ENCODE results near the gene AMZ1. TPM values are rescaled to one million over a fixed set of nuclear protein-coding genes. Genes with fewer than 3 reads are reported as not detected.

Gene AMZ1
- total and polyA plus RNA-seq, 9 donors = 0.04 to 0.23 (median 0.16) TPM

- Histone ChIP-seq H3K9me3 (replicated peaks; ENCODE audit: control insufficient read depth, low read depth, low read length) (no peaks in the 10 kb centered on the region), H3K27me3 (ENCODE audit: control insufficient read depth, insufficient read depth, low read length) (no peaks in the 10 kb centered on the region), H3K4me1 (ENCODE audit: control insufficient read depth, insufficient read depth, low read length) (no peaks in the 10 kb centered on the region), H3K36me3 (ENCODE audit: control insufficient read depth, insufficient read depth, low read length) (peaks cover 3% of the 10 kb centered on the region), H3K4me3 (ENCODE audit: low read length) (no peak overlapping the region), H3K27ac (ENCODE audit: low read length) (no peak overlapping the region)
- no peak for DNase-seq
- WGBS (ENCODE audit: insufficient coverage) = 100% methylated on average over 1 of the region's 5 CpGs
These were observed 62.0 kb downstream of the AMZ1 start for GRCh38 chr7:2750004-2750407.

- H3K4me3 ChIP-seq (ENCODE audit: low read length) = no peak overlapping the region
- no peak overlapping the region for H3K27ac ChIP-seq (ENCODE audit: low read length)
- H3K4me1 ChIP-seq (ENCODE audit: control insufficient read depth, insufficient read depth, low read length) = no peaks in the 10 kb centered on the region
- WGBS (ENCODE audit: insufficient coverage) = no CpG with 5 or more reads among the region's 5 CpGs
- peaks cover 3% of the 10 kb centered on the region for H3K36me3 ChIP-seq (ENCODE audit: control insufficient read depth, insufficient read depth, low read length)
- H3K9me3 ChIP-seq (replicated peaks; ENCODE audit: control insufficient read depth, low read depth, low read length) = no peaks in the 10 kb centered on the region
- DNase-seq = no peak
- no peaks in the 10 kb centered on the region for H3K27me3 ChIP-seq (ENCODE audit: control insufficient read depth, insufficient read depth, low read length)
These were observed 63.1 kb downstream of the AMZ1 start for GRCh38 chr7:2751086-2751485.

- no peak for DNase-seq
- Histone ChIP-seq H3K27me3 (ENCODE audit: control insufficient read depth, insufficient read depth, low read length) (no peaks in the 10 kb centered on the region), H3K4me1 (ENCODE audit: control insufficient read depth, insufficient read depth, low read length) (peaks cover 11% of the 10 kb centered on the region), H3K9me3 (replicated peaks; ENCODE audit: control insufficient read depth, low read depth, low read length) (no peaks in the 10 kb centered on the region), H3K36me3 (ENCODE audit: control insufficient read depth, insufficient read depth, low read length) (peaks cover 3% of the 10 kb centered on the region), H3K4me3 (ENCODE audit: low read length) (no peak overlapping the region), H3K27ac (ENCODE audit: low read length) (no peak overlapping the region)
- WGBS (ENCODE audit: insufficient coverage) = 89% methylated on average over 2 of the region's 3 CpGs
These were observed 65.1 kb downstream of the AMZ1 start for GRCh38 chr7:2753148-2753547.

- H3K27ac ChIP-seq (ENCODE audit: low read length) = no peak overlapping the region
- H3K9me3 ChIP-seq (replicated peaks; ENCODE audit: control insufficient read depth, low read depth, low read length) = no peaks in the 10 kb centered on the region
- H3K27me3 ChIP-seq (ENCODE audit: control insufficient read depth, insufficient read depth, low read length) = no peaks in the 10 kb centered on the region
- no peak for DNase-seq
- no peak overlapping the region for H3K4me3 ChIP-seq (ENCODE audit: low read length)
- 84% methylated on average over 4 of the region's 5 CpGs for WGBS (ENCODE audit: insufficient coverage)
- peaks cover 3% of the 10 kb centered on the region for H3K36me3 ChIP-seq (ENCODE audit: control insufficient read depth, insufficient read depth, low read length)
- H3K4me1 ChIP-seq (ENCODE audit: control insufficient read depth, insufficient read depth, low read length) = peaks cover 19% of the 10 kb centered on the region
These were observed 66.1 kb downstream of the AMZ1 start for GRCh38 chr7:2754086-2754485.

- Histone ChIP-seq H3K9me3 (replicated peaks; ENCODE audit: control insufficient read depth, low read depth, low read length) (no peaks in the 10 kb centered on the region), H3K27ac (ENCODE audit: low read length) (no peak overlapping the region), H3K4me3 (ENCODE audit: low read length) (no peak overlapping the region), H3K4me1 (ENCODE audit: control insufficient read depth, insufficient read depth, low read length) (peaks cover 28% of the 10 kb centered on the region), H3K27me3 (ENCODE audit: control insufficient read depth, insufficient read depth, low read length) (no peaks in the 10 kb centered on the region), H3K36me3 (ENCODE audit: control insufficient read depth, insufficient read depth, low read length) (peaks cover 3% of the 10 kb centered on the region)
- DNase-seq = no peak
- WGBS (ENCODE audit: insufficient coverage) = 92% methylated on average over 4 of the region's 10 CpGs
These were observed 66.9 kb downstream of the AMZ1 start for GRCh38 chr7:2754912-2755311.

- peaks cover 34% of the 10 kb centered on the region for H3K4me1 ChIP-seq (ENCODE audit: control insufficient read depth, insufficient read depth, low read length)
- H3K27ac ChIP-seq (ENCODE audit: low read length) = no peak overlapping the region
- H3K9me3 ChIP-seq (replicated peaks; ENCODE audit: control insufficient read depth, low read depth, low read length) = no peaks in the 10 kb centered on the region
These were observed 67.5 kb downstream of the AMZ1 start for GRCh38 chr7:2755531-2755930.

GRCh38 chr7:2757361-2757903 is 69.4 kb downstream of the AMZ1 start:
- H3K36me3 ChIP-seq (ENCODE audit: control insufficient read depth, insufficient read depth, low read length) = peaks cover 3% of the 10 kb centered on the region
- DNase-seq = peak; percentile 51
- WGBS (ENCODE audit: insufficient coverage) = 76% methylated on average over 8 of the region's 11 CpGs
- H3K4me1 ChIP-seq (ENCODE audit: control insufficient read depth, insufficient read depth, low read length) = peaks cover 52% of the 10 kb centered on the region
- no peaks in the 10 kb centered on the region for H3K9me3 ChIP-seq (replicated peaks; ENCODE audit: control insufficient read depth, low read depth, low read length)
- H3K27ac ChIP-seq (ENCODE audit: low read length) = peak overlapping the region; percentile 88
- no peak overlapping the region for H3K4me3 ChIP-seq (ENCODE audit: low read length)
- no peaks in the 10 kb centered on the region for H3K27me3 ChIP-seq (ENCODE audit: control insufficient read depth, insufficient read depth, low read length)

More at GRCh38 chr7:2755531-2755930, 67.5 kb downstream of the AMZ1 start:
- H3K36me3 ChIP-seq (ENCODE audit: control insufficient read depth, insufficient read depth, low read length) = peaks cover 3% of the 10 kb centered on the region
- no peak for DNase-seq
- no peaks in the 10 kb centered on the region for H3K27me3 ChIP-seq (ENCODE audit: control insufficient read depth, insufficient read depth, low read length)
- H3K4me3 ChIP-seq (ENCODE audit: low read length) = no peak overlapping the region

GRCh38 chr7:2757904-2758672 is 70.1 kb downstream of the AMZ1 start:
- Histone ChIP-seq H3K4me3 (ENCODE audit: low read length) (no peak overlapping the region), H3K27me3 (ENCODE audit: control insufficient read depth, insufficient read depth, low read length) (no peaks in the 10 kb centered on the region), H3K36me3 (ENCODE audit: control insufficient read depth, insufficient read depth, low read length) (peaks cover 3% of the 10 kb centered on the region), H3K4me1 (ENCODE audit: control insufficient read depth, insufficient read depth, low read length) (peaks cover 58% of the 10 kb centered on the region), H3K27ac (ENCODE audit: low read length) (peak overlapping the region; percentile 88), H3K9me3 (replicated peaks; ENCODE audit: control insufficient read depth, low read depth, low read length) (no peaks in the 10 kb centered on the region)
- peak; percentile 95 for DNase-seq
- 44% methylated on average over 9 of the region's 12 CpGs for WGBS (ENCODE audit: insufficient coverage)

GRCh38 chr7:2758673-2759616 is 70.9 kb downstream of the AMZ1 start:
- Histone ChIP-seq H3K4me1 (ENCODE audit: control insufficient read depth, insufficient read depth, low read length) (peaks cover 67% of the 10 kb centered on the region), H3K27ac (ENCODE audit: low read length) (peak overlapping the region; percentile 88), H3K27me3 (ENCODE audit: control insufficient read depth, insufficient read depth, low read length) (no peaks in the 10 kb centered on the region), H3K36me3 (ENCODE audit: control insufficient read depth, insufficient read depth, low read length) (no peaks in the 10 kb centered on the region), H3K9me3 (replicated peaks; ENCODE audit: control insufficient read depth, low read depth, low read length) (no peaks in the 10 kb centered on the region), H3K4me3 (ENCODE audit: low read length) (no peak overlapping the region)
- WGBS (ENCODE audit: insufficient coverage) = 92% methylated on average over 5 of the region's 18 CpGs
- DNase-seq = no peak

GRCh38 chr7:2759736-2760097 is 71.7 kb downstream of the AMZ1 start:
- Histone ChIP-seq H3K4me3 (ENCODE audit: low read length) (no peak overlapping the region), H3K27ac (ENCODE audit: low read length) (peak overlapping the region; percentile 74), H3K36me3 (ENCODE audit: control insufficient read depth, insufficient read depth, low read length) (no peaks in the 10 kb centered on the region), H3K9me3 (replicated peaks; ENCODE audit: control insufficient read depth, low read depth, low read length) (no peaks in the 10 kb centered on the region), H3K27me3 (ENCODE audit: control insufficient read depth, insufficient read depth, low read length) (no peaks in the 10 kb centered on the region), H3K4me1 (ENCODE audit: control insufficient read depth, insufficient read depth, low read length) (peaks cover 68% of the 10 kb centered on the region)
- 26% methylated on average over 7 of the region's 8 CpGs for WGBS (ENCODE audit: insufficient coverage)
- peak; percentile 88 for DNase-seq
